Raji (cell line): Measurements from ENCODE around the gene PRDM16.

Experiments used
- POLR2A ChIP-seq: IDR thresholded peaks from 2 replicates; pipeline ENCODE4 v1.6.1; 2011; ENCODE audit warnings: low read depth, low read length, control low read depth; ENCODE audit not compliant: insufficient read depth

Gene PRDM16

DNA sequence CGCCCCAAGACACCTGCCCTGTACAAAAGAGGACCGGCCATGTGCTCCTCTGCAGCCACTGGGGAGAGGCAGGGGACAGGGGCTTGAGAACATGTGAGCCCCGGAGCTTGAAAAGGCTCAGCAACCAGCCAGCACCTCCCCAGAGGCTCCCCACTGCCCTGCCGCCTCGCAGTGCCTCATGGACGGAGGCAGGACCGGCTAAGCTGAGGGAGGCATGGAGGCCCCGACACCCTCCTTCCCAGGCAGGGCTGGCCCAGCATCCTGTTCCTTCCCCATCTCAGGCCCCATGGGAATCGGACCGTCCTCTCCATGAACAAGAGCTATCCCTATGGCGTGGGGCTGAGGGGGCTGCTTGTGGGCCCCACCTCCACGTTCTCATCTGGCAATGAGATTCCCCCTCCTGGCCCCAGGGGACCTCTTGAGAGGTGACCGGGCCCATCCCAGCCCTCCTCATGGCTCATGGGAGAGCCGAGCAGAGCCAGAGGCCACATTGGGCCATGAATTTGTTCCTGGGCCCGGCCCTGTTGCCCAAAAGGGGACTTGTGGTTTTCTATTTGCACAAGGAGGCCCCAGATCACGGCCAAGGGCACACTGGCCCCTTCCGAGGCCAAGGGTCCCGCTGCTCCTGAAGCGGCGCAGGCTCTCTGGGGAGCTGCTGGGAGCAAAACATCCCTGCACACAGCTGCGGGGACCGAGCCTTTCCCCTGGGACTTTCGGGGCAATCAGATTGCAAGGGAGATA is 320.3 kb downstream of the PRDM16 start:
- TF ChIP-seq POLR2A, result no peak

DNA sequence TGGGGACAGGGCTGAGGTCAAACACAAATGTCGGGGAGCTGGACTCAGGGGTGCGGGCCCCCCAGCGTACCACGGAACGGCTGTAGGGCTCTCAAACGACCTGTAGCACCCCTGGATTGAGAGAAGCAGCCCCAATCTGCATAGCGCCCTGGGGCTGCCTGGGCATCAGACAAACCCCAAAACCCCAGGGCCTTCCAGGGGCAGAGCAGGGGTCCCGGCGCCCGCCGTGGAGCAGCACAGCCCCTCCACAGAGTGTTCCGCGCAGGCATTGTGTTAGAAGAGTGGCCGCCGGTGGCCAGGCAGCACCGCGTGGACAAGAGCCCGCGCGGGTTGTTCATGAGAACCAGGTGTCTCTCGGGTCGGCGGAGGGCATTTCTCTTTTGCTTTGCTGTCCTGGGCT is 321.3 kb downstream of the PRDM16 start:
- TF ChIP-seq POLR2A, result no peak

DNA sequence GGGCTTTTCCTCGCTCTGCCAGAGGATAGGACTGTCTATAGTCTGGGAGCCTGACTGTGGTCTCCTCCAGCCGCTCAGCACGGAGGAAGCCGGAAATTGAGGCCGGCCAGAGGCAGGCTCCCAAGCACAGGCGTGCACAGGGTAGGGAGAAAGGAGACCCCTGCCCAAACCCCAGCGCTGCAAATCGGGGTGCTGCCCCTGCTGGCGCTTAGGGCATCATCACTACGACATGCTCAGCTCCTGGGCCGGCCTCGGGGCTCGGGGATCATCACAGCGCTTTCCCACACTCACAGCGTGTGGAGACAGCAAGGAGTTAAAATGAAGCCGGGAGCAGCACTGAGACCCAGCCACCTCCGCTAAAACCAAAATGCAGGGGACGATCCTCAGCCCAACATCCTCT is 322.7 kb downstream of the PRDM16 start:
- TF ChIP-seq POLR2A, result no peak

DNA sequence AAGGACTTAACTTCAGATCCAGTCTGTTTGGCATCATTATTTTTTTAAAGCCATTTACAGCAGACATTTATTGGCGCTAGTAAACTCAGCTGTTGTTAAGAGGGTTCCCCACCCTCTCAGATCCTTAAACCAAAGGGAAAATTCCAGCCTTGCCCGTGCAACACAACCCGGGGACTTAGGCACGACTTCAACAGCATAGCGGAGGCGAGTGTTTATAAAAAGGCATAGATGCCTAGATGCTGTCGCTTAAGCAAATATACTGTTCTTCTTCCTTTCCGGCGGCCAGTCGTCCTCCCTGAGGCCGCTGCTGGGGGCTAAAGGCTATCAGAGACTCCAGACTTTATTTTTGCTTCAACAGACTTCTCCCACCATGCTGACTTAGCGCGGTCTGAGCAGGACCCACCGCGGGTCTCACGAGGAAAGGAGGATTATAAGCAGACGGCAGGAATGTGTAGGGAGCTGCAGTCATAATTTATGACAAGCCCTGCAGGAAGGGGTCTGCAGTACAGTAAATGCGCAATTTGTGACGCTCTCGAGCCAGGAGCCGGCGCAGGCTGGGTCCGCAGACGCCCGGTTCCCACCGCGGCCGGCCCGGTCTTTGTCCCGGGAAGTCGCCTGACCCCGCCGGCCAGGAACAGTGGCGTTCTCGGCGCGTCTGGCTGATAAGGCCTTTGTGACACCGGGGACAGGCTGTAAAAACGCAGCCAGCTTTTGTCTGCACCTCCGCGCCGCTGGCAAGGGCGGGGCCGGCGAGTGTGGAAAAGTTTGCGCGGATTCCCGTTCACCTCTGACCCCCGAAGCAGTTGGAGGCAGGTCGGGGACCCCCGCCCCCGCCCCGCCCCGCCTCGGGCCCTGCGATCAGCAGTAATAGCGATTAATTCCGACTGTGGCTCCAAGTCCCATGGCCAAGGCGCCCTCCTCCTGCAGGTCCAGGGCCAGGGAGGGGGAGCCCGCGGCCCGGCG is 324.3 kb downstream of the PRDM16 start:
- TF ChIP-seq POLR2A, result no peak

DNA sequence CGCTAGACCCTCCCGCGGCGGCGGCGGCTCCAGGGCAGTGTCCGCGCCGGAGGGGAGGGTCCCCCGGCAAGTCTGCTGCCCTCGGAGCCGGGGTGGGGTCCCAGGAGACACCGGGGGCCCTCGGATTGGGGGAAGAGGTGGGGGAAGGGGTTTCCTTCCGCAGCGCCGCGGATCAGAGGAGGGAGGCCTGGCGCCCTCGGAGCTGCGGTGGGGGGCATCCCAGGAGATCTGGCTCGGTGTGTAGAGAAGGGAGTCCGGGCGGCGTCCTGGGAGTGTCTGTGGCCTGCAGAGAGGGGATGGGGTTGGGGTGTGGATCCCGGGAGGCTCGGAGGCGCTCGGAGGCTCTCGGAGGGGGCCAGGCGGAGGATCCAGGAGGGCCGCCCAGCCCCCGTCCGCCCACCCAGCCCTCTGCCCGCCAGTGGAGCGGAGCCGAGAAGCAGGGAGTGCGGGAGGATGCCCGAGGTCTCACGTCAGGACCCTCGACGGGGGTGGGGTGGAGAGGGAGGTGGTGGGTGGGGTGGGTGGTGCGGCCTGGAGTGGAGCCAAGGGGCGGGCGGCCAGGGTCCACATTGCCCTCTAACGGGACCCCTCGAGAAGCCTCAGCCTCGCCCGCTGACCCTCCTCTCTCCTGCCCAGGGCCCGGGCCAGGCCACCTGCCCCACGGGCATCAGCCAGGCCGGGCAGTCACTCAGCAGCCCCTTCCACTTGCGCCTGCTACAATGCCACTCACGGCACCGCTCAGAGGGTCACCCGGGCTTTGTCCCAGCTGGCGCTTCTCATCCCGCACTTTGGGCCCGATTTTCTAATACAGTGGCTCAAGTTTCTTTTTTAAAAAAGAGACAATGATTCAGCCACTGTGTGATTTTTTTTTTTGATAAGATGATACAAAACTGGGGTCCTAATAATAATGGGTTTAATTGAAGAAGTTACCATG is 325.3 kb downstream of the PRDM16 start:
- TF ChIP-seq POLR2A, result no peak

DNA sequence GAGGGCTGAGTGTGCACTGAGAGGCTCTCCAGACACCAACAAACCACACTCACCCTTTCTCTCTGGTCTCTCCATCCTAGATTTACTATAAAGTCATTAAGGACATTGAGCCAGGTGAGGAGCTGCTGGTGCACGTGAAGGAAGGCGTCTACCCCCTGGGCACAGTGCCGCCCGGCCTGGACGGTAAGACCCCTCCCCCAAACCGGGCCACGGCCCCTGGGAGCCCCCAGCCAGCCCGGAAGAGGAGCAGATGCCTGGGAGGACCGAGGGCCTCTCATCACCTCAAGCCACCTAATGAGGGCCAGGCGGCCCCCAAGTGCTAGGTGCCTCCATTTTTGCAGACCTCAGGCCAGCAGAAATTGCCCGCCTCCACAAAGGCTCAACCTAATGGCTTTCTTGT is 327.4 kb downstream of the PRDM16 start:
- no peak for TF ChIP-seq POLR2A

DNA sequence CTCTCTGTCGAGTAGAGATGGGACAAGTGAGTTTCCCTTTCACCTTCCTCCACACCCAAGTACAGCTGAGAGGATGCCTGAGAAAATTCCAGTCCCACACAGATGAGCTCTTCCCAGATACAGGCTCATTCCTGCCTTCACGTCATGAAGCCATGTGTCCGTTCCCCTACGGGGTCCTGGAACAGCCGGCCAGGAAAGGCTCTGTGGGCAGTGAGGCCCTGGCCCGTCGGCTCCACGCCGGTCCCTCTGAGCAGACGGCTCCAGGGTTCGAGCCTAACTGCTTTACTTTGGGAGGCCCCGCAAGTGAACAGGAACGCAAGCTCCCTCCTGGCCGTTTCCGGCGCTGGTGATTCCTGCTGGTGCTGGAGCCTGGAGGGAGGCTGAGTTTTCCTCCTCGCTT is 328.3 kb downstream of the PRDM16 start:
- no peak for TF ChIP-seq POLR2A

DNA sequence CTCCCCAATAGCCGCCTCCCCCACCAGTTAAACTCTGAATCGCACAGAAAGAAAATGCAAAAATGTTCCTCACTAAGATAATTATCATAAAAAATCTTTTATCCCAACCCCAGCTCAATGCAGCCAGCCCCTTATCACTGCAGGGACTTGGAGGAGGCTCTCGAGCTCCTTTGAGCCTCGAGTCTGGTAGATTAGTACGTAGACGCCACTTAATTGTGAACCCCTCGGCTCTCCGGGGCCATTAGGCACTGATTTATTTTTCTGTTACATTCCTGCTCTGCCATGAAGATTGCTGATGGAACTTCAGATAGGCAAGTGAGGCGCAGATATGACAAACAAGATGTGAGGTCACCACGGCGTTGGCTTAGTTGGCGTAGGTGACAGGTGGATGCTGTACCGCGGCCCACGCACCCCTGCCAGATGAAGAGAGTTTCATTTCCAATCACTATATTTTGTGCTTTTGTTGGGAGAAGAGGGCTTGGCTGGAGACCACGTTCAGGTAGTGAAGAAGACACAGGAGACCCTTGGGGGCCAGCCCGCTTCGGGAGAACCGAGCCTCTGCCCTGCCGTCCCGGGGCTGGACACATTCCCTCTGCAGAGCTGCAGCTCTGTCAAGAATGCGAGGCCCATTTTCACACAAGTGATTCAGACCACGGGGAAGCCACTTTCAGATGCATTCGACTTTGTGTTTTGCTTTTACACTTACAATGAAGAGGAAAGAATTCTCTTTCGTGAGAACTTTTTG is 329.6 kb downstream of the PRDM16 start:
- no peak for TF ChIP-seq POLR2A

DNA sequence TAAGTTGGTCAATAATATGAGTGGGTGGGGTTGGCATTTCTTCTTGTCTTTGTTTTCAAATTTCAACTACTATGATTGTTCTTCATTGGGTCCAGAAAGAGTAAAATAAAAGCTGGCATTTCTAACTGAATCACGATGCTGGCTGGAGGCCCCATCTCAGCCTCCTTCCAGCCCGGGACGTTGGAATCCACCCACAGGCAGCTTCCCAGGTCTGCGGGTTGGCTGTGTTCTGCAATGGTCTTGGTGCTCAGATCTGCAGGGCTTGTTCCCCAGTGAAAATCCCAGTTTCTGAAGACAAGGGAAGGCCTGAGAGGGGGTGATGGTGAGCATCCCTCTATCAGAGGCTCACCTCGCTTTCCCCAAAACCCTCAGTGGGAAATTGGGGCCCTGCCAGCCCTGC is 330.7 kb downstream of the PRDM16 start:
- no peak for TF ChIP-seq POLR2A

DNA sequence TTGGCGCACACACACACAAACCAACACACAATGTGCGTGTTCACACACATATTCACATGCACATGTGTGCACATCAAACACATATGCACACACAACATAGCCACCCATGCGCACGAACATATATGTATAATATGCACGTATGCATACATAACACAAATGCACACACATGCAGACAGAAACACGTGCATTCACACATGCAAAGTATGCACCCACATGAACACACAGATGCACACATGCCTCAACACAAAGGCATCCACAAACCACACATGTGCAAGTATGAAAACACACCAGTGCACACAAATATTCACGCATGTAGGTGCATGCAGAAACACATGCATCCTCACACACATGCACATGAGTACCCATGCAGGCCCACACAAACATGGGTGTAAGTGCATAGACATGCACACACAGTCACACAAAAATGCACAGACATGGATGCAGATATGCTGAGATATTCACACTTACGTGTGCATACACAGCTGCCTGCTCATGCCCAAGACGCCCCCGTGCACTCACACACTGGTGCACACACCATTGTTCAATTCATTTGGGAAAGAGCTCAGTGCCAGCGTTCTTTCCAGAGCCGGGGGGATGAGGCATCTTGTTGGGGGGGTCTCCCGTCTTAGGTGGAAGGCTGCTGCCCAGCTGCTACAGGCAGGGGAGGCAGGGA is 332.7 kb downstream of the PRDM16 start:
- TF ChIP-seq POLR2A, result no peak

DNA sequence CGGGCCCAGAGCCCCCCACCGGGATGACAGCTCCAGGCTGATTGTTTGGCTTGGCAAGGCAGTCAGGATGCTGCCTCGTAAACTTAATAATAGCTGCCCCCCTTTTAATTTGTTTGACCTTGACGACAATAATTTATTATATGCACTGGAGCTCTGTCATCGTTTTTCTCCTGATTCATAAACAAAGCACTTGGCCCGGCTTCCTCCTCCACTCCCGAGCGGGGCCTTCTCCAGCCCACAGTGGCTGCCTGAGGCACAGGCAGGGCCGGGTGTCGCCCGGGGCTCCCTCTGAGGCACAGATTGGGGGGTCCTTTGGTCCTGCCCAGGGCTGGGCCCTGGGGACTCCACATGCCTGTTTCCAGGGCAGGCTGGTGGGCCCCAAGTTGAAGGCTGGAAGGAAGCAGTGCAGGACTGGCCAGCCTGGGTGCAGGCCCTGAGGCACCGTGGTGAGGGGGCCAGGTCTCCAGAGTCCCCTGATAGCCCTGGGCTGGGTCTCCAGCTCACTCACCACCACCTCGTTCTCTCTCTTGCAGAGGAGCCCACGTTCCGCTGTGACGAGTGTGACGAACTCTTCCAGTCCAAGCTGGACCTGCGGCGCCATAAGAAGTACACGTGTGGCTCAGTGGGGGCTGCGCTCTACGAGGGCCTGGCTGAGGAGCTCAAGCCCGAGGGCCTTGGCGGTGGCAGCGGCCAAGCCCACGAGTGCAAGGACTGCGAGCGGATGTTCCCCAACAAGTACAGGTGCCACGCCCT is 333.4 kb downstream of the PRDM16 start:
- TF ChIP-seq POLR2A, result no peak

DNA sequence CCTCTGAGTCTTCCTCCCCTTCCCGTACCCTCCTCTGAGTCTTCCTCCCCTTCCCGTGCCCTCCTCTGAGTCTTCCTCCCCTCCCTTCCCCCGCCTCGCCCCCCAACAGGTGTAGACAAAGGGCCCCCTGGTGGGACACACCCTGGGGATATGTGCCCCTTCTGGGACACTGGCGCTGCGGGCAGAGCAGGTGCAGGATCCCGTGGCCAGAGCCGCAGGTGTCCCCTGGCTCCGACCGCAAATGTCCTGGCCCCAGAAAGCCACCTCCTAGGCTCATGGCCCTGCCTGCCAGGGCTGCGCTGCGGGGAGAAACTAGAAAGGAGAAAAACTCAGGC is 334.0 kb downstream of the PRDM16 start:
- TF ChIP-seq POLR2A, result no peak
